Measurements from ENCODE around the gene ARL8A.
"Not testable (repeated sequence)": the region's sequence is repeated elsewhere in the genome, so short reads cannot be mapped to it uniquely, and the experiment has no call there.

Gene ARL8A

DNA sequence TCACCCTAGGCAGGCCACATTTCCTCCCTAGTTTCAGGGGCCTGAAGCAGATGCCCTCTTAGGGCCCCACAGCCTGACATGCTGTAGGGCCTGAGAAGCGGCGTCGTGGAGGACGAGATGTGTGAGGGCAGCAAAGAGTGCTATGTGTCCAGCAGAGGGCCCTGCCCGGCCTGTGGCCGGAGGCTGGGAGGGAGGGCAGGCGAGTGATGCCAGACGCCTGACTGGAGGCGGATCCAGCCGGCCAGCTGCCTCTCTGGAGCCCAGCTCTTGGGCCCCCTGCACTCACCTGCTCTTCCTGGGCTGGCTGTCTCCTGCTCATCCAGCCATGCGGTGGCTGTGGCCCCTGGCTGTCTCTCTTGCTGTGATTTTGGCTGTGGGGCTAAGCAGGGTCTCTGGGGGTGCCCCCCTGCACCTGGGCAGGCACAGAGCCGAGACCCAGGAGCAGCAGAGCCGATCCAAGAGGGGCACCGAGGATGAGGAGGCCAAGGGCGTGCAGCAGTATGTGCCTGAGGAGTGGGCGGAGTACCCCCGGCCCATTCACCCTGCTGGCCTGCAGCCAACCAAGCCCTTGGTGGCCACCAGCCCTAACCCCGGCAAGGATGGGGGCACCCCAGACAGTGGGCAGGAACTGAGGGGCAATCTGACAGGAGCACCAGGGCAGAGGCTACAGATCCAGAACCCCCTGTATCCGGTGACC is 21.8 kb downstream of the ARL8A start, which contains the start of gene GPR37L1:
Gene GPR37L1, plus strand, starts transcription at position 279 of the 697 bp plus-strand sequence. Its CDS starts 47 bp downstream, at position 326.
- DNase-seq: peak in 48 of 51 donors; percentile 11 to 95 (median 80)

DNA sequence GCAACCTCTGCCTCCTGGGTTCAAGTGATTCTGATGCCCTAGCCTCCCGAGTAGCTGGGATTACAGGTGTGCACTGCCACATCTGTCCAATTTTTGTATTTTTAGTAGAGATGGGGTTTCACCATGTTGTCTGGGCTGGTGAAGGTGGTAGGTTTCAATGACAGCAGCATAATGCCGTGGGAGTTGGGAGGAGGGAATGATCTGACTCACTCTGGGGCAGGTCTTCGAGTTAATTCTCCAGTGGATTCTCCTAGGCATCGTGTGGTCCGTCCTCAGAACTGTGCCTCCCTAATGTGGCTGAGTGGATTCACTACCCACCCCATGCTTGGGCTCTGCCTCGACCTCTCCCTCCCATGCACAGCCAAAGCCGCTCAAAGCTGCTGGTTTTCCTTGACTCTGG is 23.5 kb downstream of the ARL8A start:
- no peak for DNase-seq

DNA sequence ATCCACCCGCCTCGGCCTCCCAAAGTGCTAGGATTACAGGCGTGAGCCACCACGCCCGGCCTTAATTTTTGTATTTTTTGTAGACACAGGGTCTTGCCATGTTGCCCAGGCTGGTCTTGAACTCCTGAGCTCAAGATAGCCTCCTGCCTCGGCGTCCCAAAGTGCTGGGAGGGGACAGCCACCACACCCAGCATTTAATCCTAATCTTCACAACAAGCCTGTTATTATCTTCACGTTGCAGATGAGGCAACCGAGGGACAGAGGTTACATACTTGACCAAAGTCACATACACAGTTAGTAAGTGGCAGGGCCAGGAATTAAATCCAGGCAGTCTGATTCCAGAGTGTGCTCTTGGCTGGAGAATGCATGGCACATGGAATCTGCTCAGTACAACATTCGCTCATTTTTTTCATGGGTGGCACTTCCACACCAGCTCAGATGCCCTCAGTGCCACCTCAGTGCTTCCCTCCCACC is 26.6 kb downstream of the ARL8A start:
- DNase-seq: no peak

GRCh38 chr1:202116287-202116686 is 28.2 kb downstream of the ARL8A start:
- DNase-seq: no peak

GRCh38 chr1:202113690-202114300 is 30.7 kb downstream of the ARL8A start:
- no peak for DNase-seq

- DNase-seq: peak in 1 of 51 donors; percentile 19
Measured at GRCh38 chr1:202112859-202113689, 31.5 kb downstream of the ARL8A start.

DNA sequence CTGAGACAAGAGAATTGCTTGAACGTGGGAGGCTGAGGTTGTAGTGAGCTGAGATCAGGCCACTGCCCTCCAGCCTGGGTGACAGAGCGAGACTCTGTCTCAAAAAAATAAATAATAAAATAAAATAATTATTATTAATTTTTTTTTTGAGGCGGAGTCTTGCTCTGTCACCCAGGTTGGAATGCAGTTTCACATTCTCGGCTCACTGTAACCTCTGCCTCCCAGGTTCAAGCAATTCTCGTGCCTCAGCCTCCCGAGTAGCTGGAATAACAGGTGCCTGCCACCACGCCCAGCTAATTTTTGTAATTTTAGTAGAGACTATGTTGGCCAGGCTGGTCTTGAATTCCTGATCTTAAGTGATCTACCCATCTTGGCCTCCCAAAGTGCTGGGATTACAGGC is 32.9 kb downstream of the ARL8A start:
- DNase-seq: not testable (repeated sequence)

DNA sequence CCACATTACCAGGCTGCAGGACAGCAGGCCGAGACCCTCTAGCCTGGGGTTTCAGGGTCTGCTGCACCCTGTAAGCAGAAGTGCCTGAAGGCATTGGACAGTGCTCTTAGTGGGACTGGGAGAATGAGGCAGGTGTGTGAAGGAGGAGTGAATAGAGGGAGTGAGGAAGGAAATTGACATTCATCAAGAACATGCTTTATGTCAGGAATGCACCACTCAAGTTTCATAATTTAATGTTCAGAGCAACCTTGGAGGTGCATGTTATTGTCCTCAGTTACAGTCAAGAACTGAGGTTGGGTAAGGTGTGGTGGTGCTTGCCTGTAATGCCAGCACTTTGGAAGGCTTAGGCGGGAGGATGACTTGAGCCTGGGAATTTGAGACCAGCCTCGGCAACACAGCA is 33.6 kb downstream of the ARL8A start:
- no peak for DNase-seq

DNA sequence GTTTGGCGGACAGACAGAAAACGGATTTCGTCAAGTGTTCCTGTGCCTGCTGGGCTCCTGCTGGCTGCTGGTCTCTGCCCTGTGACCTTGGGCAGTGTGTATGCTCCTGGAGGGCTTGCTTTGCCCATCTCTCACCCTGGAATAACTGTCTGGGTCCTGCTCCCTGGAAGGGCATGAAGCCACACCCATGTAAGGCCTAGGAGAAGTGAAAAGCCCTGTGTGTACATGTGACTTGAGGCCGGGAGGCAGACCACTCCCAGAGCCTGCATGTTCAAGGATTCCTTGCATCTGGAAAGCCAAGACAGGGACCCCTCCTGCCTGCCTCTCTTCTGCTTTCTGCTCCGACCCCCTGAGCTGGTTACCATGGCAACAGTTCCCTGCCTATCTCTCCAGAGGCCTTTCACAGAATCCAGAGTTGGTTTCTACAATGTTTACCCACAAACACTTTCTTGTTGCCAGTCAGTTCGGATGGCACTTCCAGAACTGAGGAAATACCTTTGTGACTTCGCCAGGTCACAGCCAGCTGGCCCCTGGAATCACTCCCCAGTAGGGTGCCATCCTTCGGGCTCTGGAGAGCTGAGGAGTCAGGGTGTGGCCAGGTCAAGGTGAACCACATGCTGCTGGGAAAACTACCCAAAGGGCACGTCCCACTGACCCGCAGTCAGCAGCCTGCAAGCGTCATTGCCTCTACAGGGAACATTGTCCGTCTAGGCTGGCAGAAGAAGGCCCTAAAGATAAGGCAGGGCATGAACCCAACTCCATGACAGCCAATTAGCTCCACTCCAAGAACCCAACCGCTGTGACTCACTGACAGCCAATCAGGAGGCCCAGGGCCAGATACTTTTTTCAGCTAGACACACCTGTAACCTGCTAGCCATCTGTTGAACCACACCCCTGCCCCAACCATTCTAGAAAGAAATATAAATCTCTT is 36.5 kb downstream of the ARL8A start:
- no peak for DNase-seq

- DNase-seq: no peak
Measured at GRCh38 chr1:202107321-202107761, 37.2 kb downstream of the ARL8A start.

GRCh38 chr1:202106340-202107254 is 37.9 kb downstream of the ARL8A start:
- no peak for DNase-seq

DNA sequence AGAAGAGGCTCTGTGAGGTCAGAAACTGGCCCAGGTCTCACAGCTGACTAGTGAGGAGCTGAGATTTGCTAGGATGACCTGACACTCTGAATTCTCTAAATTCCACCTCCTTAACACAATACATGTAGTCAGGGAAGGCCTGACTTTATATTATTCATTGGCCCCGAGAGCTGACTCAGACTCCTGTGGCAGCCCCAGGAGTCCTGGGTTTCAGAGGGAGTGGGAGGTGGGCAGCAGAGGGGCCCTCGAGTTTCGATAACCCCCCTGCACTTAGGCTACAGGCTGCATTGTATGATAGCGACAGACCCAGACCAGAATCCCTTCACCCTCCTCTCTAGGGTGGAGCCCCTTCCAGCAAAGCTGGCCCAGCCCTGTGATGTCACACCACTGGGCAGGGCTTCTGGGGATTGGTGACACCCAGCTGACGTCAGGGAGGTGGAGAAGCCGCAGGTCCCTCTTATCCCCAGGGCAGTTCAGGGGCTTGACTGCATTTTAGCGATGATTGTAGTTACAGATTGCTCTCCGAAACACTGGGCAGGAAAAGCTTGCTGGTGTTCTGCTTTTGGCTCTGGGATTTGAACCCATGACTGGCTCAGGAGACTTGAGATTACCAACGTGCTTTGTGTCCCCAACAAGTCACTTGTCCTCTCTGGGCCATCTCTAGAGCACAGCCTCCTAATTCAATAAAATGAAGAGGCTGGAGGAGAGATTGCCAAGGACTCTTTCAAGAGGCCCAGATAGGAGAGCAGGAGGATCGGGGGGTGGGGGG is 38.8 kb downstream of the ARL8A start:
- DNase-seq: no peak

- no peak for DNase-seq
Measured at GRCh38 chr1:202104073-202104472, 40.5 kb downstream of the ARL8A start.

DNA sequence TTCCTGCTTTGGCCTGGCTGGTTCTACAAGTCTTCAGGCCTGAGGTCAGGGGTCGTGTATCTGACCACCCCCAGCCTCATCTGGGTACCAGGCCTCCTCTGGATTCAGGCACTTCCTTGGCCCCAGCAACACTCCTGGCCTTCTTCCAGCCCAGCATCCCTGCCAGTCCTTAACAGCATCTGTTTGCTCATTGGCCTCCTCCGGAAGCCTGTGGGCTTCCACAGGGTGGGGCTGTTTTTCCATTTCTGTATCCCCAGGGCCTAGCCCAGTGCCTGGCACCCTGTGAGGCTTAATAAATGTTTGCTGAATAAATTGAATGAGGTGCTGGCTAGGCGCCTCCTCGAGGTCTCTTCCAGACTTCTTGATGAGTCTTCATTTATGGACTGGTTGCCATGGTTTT is 43.4 kb downstream of the ARL8A start:
- peak in 12 of 51 donors; percentile 8 to 42 (median 24) for DNase-seq

DNA sequence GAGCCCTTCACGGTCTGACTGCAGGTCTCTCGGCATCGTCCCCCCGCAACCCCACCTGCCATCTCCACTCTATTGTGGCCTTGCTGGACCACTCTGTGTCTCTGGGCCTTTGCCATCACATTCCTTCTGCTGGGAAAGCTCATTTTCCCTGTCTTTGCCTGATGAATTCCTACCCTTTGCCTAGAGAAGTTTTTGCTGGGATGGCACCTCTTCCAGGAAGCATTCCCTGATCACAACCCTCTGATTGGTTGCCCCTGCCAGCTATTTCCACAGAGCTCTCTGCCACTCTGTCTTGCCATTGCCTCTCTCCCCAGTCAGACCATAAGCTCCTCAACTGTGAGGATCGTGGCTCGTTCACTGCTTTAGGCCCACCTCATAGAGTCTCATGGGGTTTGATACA is 50.7 kb downstream of the ARL8A start:
- no peak for DNase-seq

GRCh38 chr1:202090994-202091393 is 53.5 kb downstream of the ARL8A start:
- DNase-seq: no peak

- DNase-seq: peak in 14 of 51 donors; percentile 4 to 41 (median 16)
Measured at GRCh38 chr1:202088206-202088605, 56.3 kb downstream of the ARL8A start.

GRCh38 chr1:202086579-202087350 is 57.8 kb downstream of the ARL8A start:
- DNase-seq: peak in 1 of 51 donors; percentile 33
